GM06990 (cell line): ENCODE measurements around the gene IRAK1BP1.

ENCODE experiments used
- DNase-seq: peaks from one replicate; pipeline ENCODE4 v3.0.0-alpha.2; 2011; ENCODE audit not compliant: insufficient read length; ENCODE audit errors: extremely low read depth
- H3K27me3 ChIP-seq: replicated peaks from 2 replicates; pipeline ENCODE4 v1.6.0; 2011; ENCODE audit warnings: low read length; ENCODE audit not compliant: control insufficient read depth, insufficient read depth
- H3K36me3 ChIP-seq: 2 replicates; pipeline ENCODE4 v1.5.1; 2011; ENCODE audit warnings: low read length; ENCODE audit not compliant: control insufficient read depth, insufficient read depth
- H3K4me3 ChIP-seq: replicated peaks from 2 replicates; pipeline ENCODE4 v1.5.1; 2011; ENCODE audit warnings: low read depth, mild to moderate bottlenecking, control low read depth, low read length
- CTCF ChIP-seq: IDR thresholded peaks from 2 replicates; pipeline ENCODE4 v1.5.1; 2011; ENCODE audit warnings: low read length, control low read depth, mild to moderate bottlenecking, inconsistent platforms; ENCODE audit not compliant: insufficient read depth, poor library complexity, severe bottlenecking

The IRAK1BP1 gene

GRCh38 chr6:78936515-78936914, 69.2 kb downstream of the IRAK1BP1 start:
- no peak for DNase-seq
- no peak for TF ChIP-seq CTCF
- no peaks in the 10 kb centered on the region for H3K27me3 ChIP-seq
- H3K4me3 ChIP-seq: no peak overlapping the region
- H3K36me3 ChIP-seq: no peaks in the 10 kb centered on the region

- H3K36me3 ChIP-seq: no peaks in the 10 kb centered on the region; the same call in 1 of the 2 replicates
- H3K4me3 ChIP-seq: no peak overlapping the region
- DNase-seq: no peak
- no peaks in the 10 kb centered on the region for H3K27me3 ChIP-seq
- no peak for TF ChIP-seq CTCF
These were observed 75.1 kb downstream of the IRAK1BP1 start for GRCh38 chr6:78942446-78942845.

GRCh38 chr6:78947529-78947928, 80.2 kb downstream of the IRAK1BP1 start:
- Histone ChIP-seq H3K36me3 (peaks cover 6% of the 10 kb centered on the region), H3K27me3 (no peaks in the 10 kb centered on the region), H3K4me3 (no peak overlapping the region)
- DNase-seq: no peak
- no peak for TF ChIP-seq CTCF

GRCh38 chr6:78947962-78948361, 80.6 kb downstream of the IRAK1BP1 start:
- H3K4me3 ChIP-seq: no peak overlapping the region
- H3K36me3 ChIP-seq: peaks cover 6% of the 10 kb centered on the region
- no peak for DNase-seq
- H3K27me3 ChIP-seq: no peaks in the 10 kb centered on the region
- TF ChIP-seq CTCF: no peak

GRCh38 chr6:78948785-78949184, 81.4 kb downstream of the IRAK1BP1 start:
- no peak for DNase-seq
- no peak for TF ChIP-seq CTCF
- Histone ChIP-seq H3K27me3 (no peaks in the 10 kb centered on the region), H3K4me3 (no peak overlapping the region), H3K36me3 (peaks cover 6% of the 10 kb centered on the region)

GRCh38 chr6:78952362-78952761, 85.0 kb downstream of the IRAK1BP1 start:
- DNase-seq: no peak
- Histone ChIP-seq H3K27me3 (no peaks in the 10 kb centered on the region), H3K4me3 (no peak overlapping the region), H3K36me3 (peaks cover 8% of the 10 kb centered on the region)
- TF ChIP-seq CTCF: no peak
